ENCODE data around the gene HELT.

DNA sequence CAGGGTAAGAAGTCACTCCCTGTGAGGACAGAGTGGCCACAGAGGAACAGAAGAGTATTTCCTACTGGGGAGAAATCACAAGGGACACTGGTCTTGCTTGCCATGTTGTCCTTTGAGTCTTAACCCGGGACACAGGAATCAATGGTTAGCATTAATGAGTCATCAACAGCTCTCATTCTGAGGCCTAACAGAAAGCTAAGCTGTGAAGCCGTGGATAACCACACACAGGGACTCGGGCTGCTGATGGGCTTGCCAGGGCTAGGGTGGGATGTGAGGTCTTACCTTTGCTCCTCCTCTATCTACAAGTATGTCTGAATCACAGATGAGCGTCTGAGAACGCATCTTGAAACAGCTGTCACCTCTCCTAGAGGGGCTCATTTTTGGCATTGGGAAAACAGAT lies 22.2 kb downstream of the HELT start:
- no peak for TF ChIP-seq CTCF (IDR thresholded peaks at IDR 0.05)
- TF ChIP-seq POLR2A (IDR thresholded peaks at IDR 0.05) = no peak
